ENCODE measurements around the gene GPC6.
A peak's percentile ranks its signal among the peaks of the same experiment; 100 is the strongest.

Gene GPC6

GRCh38 chr13:93716623-93717022, 490.0 kb downstream of the GPC6 start:
- H3K4me3 ChIP-seq (ENCODE audit: low read depth, low read length): no peak overlapping the region
- in situ Hi-C loops (cut with HindIII; ENCODE audit: low sequenced_read_pairs): no loop called here
- DNase-seq (ENCODE audit: low read depth): no peak
- TF ChIP-seq CTCF (IDR thresholded peaks at IDR 0.05; ENCODE audit: low read depth, low read length, missing control alignments): no peak

GRCh38 chr13:93721483-93721882, 494.9 kb downstream of the GPC6 start:
- in situ Hi-C loops (cut with HindIII; ENCODE audit: low sequenced_read_pairs): no loop called here
- H3K4me3 ChIP-seq (ENCODE audit: low read depth, low read length): no peak overlapping the region
- no peak for DNase-seq (ENCODE audit: low read depth)
- no peak for TF ChIP-seq CTCF (IDR thresholded peaks at IDR 0.05; ENCODE audit: low read depth, low read length, missing control alignments)

GRCh38 chr13:93723316-93723715, 496.7 kb downstream of the GPC6 start:
- TF ChIP-seq CTCF (IDR thresholded peaks at IDR 0.05; ENCODE audit: low read depth, low read length, missing control alignments): no peak
- in situ Hi-C loops (cut with HindIII; ENCODE audit: low sequenced_read_pairs): no loop called here
- DNase-seq (ENCODE audit: low read depth): no peak
- H3K4me3 ChIP-seq (ENCODE audit: low read depth, low read length): no peak overlapping the region

GRCh38 chr13:93724187-93724586, 497.6 kb downstream of the GPC6 start:
- no peak overlapping the region for H3K4me3 ChIP-seq (ENCODE audit: low read depth, low read length)
- no peak for TF ChIP-seq CTCF (IDR thresholded peaks at IDR 0.05; ENCODE audit: low read depth, low read length, missing control alignments)
- DNase-seq (ENCODE audit: low read depth): no peak
- in situ Hi-C loops (cut with HindIII; ENCODE audit: low sequenced_read_pairs): no loop called here

- no peak for DNase-seq (ENCODE audit: low read depth)
- H3K4me3 ChIP-seq (ENCODE audit: low read depth, low read length): no peak overlapping the region
- no peak for TF ChIP-seq CTCF (IDR thresholded peaks at IDR 0.05; ENCODE audit: low read depth, low read length, missing control alignments)
- in situ Hi-C loops (cut with HindIII; ENCODE audit: low sequenced_read_pairs): no loop called here
Observed at GRCh38 chr13:93726173-93726957, 499.8 kb downstream of the GPC6 start.

GRCh38 chr13:93727211-93728141, 500.9 kb downstream of the GPC6 start:
- no peak for TF ChIP-seq CTCF (IDR thresholded peaks at IDR 0.05; ENCODE audit: low read depth, low read length, missing control alignments)
- H3K4me3 ChIP-seq (ENCODE audit: low read depth, low read length): no peak overlapping the region
- DNase-seq (ENCODE audit: low read depth): peak; percentile 31
- in situ Hi-C loops (cut with HindIII; ENCODE audit: low sequenced_read_pairs): no loop called here
